HFFc6 (cell line): ENCODE measurements around the gene CCDC50. TPM values are rescaled to one million over a fixed set of nuclear protein-coding genes. Genes with fewer than 3 reads are reported as not detected.

Experiments
- DNase-seq: peaks from one replicate; pipeline ENCODE4 v3.0.0-alpha.2; 2018
- H3K27ac Mint-ChIP-seq: 2 replicates; pipeline ENCODE4 v1.8.0; 2020; ENCODE audit warnings: mild to moderate bottlenecking, mixed read lengths
- H3K27me3 Mint-ChIP-seq: 2 replicates; pipeline ENCODE4 v1.8.0; 2021; ENCODE audit warnings: mild to moderate bottlenecking, moderate library complexity, mixed read lengths; ENCODE audit not compliant: insufficient read depth
- H3K36me3 Mint-ChIP-seq: 2 replicates; pipeline ENCODE4 v1.8.0; 2021; ENCODE audit warnings: low read depth, mixed read lengths
- H3K4me1 Mint-ChIP-seq: 2 replicates; pipeline ENCODE4 v1.8.0; 2020; ENCODE audit warnings: low read depth, mixed read lengths
- H3K4me3 Mint-ChIP-seq: 2 replicates; pipeline ENCODE4 v1.8.0; 2020; ENCODE audit warnings: mild to moderate bottlenecking, moderate library complexity, mixed read lengths
- H3K9me3 Mint-ChIP-seq: 2 replicates; pipeline ENCODE4 v1.8.0; 2020; ENCODE audit warnings: mild to moderate bottlenecking, mixed read lengths
- CTCF ChIP-seq: fragments of 200-600 bp; sonication (generic); IDR thresholded peaks from 2 replicates; pipeline ENCODE4 v1.5.0; 2021; ENCODE audit warnings: antibody characterized with exemption, mild to moderate bottlenecking
- total RNA-seq, 6 experiments: library from RNA; stranded (reverse); fragmentation: NEBNext Ultra II Directional; extraction: Animal tissue kit (Norgen Biotek cat#: 25700); gene quantifications; 2 replicates in 1 of 6; 3 replicates in 5 of 6; pipeline ENCODE4 v1.2.3, GENCODE V29; 2021

Gene CCDC50
- total RNA-seq, 6 experiments from 2014 or later, result 94.1 to 129 (median 121) TPM

DNA sequence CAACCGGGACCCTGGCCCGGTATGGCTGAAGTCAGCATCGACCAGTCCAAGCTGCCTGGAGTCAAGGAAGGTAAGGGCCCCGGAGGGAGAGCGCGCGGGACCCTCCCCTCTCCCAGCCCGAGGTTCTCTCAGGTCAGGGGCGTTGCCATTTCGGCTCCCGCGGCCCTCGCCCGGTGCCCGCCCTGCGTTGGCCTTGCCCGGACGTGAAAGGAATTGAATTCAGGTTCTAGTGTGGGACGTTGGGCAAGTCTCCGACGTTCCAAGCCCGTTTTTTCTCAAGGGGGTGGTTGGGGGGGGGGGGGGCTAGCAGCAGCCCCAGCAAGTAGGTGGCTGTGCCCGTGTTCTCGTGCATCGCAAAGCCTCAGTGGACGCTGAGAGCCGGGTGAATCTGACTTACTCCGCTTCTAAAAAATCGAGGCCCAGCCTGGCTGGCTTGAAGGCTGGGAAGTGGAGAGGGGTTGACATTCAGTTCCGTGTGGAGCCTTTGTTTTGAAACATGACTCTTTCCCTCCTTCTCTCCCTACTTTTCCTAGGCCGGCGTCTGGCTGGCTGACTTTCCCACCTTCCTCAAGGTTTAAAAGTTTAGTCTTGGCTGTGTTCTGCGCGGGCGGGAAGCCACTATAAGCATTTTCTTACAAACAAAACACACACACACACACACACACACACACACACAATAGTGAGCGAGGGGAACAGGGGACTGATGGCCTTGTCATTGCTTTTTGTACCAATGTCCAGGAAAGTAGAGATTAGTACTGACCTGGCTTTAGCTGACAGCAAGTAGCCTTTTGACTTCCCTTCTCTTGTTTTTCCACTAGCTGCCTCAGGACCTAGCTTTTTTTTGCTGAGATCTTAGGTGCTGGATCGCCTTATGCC lies 698 bp downstream of the CCDC50 start, which contains the start of gene UTS2B:
Gene UTS2B (minus strand): TSS at position 873 of the 876 bp plus-strand sequence. CDS start 48,337 bp downstream, outside the sequence.
- Mint-ChIP-seq H3K9me3 (no peaks in the 10 kb centered on the region), H3K4me3 (peak within 1 kb of the TSS; percentile 99), H3K27me3 (peaks cover 2% of the 10 kb centered on the region; the same call in 1 of the 2 replicates), H3K4me1 (peaks cover 74% of the 10 kb centered on the region), H3K36me3 (peaks cover 31% of the 10 kb centered on the region), H3K27ac (peak within 1 kb of the TSS; percentile 97)
- no peak for TF ChIP-seq CTCF
- peak; percentile 38 for DNase-seq

- DNase-seq, result peak; percentile 51
- H3K27me3 Mint-ChIP-seq, result peaks cover 2% of the 10 kb centered on the region; the same call in 1 of the 2 replicates
- TF ChIP-seq CTCF, result no peak
- H3K36me3 Mint-ChIP-seq, result peaks cover 38% of the 10 kb centered on the region
- H3K9me3 Mint-ChIP-seq, result no peaks in the 10 kb centered on the region
- peaks cover 76% of the 10 kb centered on the region for H3K4me1 Mint-ChIP-seq
- peak overlapping the region; percentile 97 for H3K27ac Mint-ChIP-seq
- H3K4me3 Mint-ChIP-seq, result peak overlapping the region; percentile 99
Measured at GRCh38 chr3:191330530-191331048, 1.4 kb downstream of the CCDC50 start.

- Mint-ChIP-seq H3K4me3 (peak overlapping the region; percentile 99), H3K36me3 (peaks cover 46% of the 10 kb centered on the region), H3K9me3 (no peaks in the 10 kb centered on the region), H3K27me3 (peaks cover 2% of the 10 kb centered on the region; the same call in 1 of the 2 replicates), H3K27ac (peak overlapping the region; percentile 97), H3K4me1 (peaks cover 84% of the 10 kb centered on the region)
- DNase-seq, result peak; percentile 35
- no peak for TF ChIP-seq CTCF
Measured at GRCh38 chr3:191331388-191331787, 2.2 kb downstream of the CCDC50 start.

- Mint-ChIP-seq H3K4me1 (peaks cover 86% of the 10 kb centered on the region), H3K27me3 (peaks cover 2% of the 10 kb centered on the region; the same call in 1 of the 2 replicates), H3K4me3 (peak overlapping the region; percentile 99), H3K9me3 (no peaks in the 10 kb centered on the region), H3K27ac (peak overlapping the region; percentile 49; the same call in 1 of the 2 replicates), H3K36me3 (peaks cover 59% of the 10 kb centered on the region)
- no peak for TF ChIP-seq CTCF
- DNase-seq, result no peak
Measured at GRCh38 chr3:191333298-191333880, 4.2 kb downstream of the CCDC50 start.

GRCh38 chr3:191334346-191334893 lies 5.2 kb downstream of the CCDC50 start:
- no peak for DNase-seq
- H3K36me3 Mint-ChIP-seq, result peaks cover 59% of the 10 kb centered on the region
- H3K27ac Mint-ChIP-seq, result peak overlapping the region; percentile 8; the same call in 1 of the 2 replicates
- H3K9me3 Mint-ChIP-seq, result no peaks in the 10 kb centered on the region
- TF ChIP-seq CTCF, result no peak
- peaks cover 2% of the 10 kb centered on the region; the same call in 1 of the 2 replicates for H3K27me3 Mint-ChIP-seq
- peak overlapping the region; percentile 19; the same call in 1 of the 2 replicates for H3K4me3 Mint-ChIP-seq
- H3K4me1 Mint-ChIP-seq, result peaks cover 89% of the 10 kb centered on the region
